ENCODE results near the gene MAN1C1.
"Not testable (repeated sequence)": the region's sequence is repeated elsewhere in the genome, so short reads cannot be mapped to it uniquely, and the experiment has no call there.

Gene MAN1C1

GRCh38 chr1:25583519-25584370 lies 32.8 kb upstream of the MAN1C1 start:
- no peak for DNase-seq (ENCODE audit: low spot score)

- DNase-seq (ENCODE audit: low spot score): no peak
Measured at GRCh38 chr1:25586181-25586588, 30.4 kb upstream of the MAN1C1 start.

- no peak for DNase-seq (ENCODE audit: low spot score)
Measured at GRCh38 chr1:25587290-25587689, 29.3 kb upstream of the MAN1C1 start.

- DNase-seq (ENCODE audit: low spot score): not testable (repeated sequence)
Measured at GRCh38 chr1:25588224-25588623, 28.4 kb upstream of the MAN1C1 start.

GRCh38 chr1:25588786-25589185 lies 27.8 kb upstream of the MAN1C1 start:
- DNase-seq (ENCODE audit: low spot score): not testable (repeated sequence)

GRCh38 chr1:25590096-25590824 lies 26.3 kb upstream of the MAN1C1 start:
- DNase-seq (ENCODE audit: low spot score): no peak

GRCh38 chr1:25593861-25594260 lies 22.7 kb upstream of the MAN1C1 start:
- no peak for DNase-seq (ENCODE audit: low spot score)

GRCh38 chr1:25594971-25595370 lies 21.6 kb upstream of the MAN1C1 start:
- no peak for DNase-seq (ENCODE audit: low spot score)

GRCh38 chr1:25596641-25597040 lies 19.9 kb upstream of the MAN1C1 start:
- DNase-seq (ENCODE audit: low spot score): not testable (repeated sequence)

- no peak for DNase-seq (ENCODE audit: low spot score)
Measured at GRCh38 chr1:25598879-25599278, 17.7 kb upstream of the MAN1C1 start.

- no peak for DNase-seq (ENCODE audit: low spot score)
Measured at GRCh38 chr1:25599969-25600610, 16.5 kb upstream of the MAN1C1 start.

- not testable (repeated sequence) for DNase-seq (ENCODE audit: low spot score)
Measured at GRCh38 chr1:25600971-25601699, 15.5 kb upstream of the MAN1C1 start.

GRCh38 chr1:25603779-25604538 lies 12.6 kb upstream of the MAN1C1 start:
- not testable (repeated sequence) for DNase-seq (ENCODE audit: low spot score)

GRCh38 chr1:25607123-25607522 lies 9.5 kb upstream of the MAN1C1 start:
- DNase-seq (ENCODE audit: low spot score): no peak

- peak; percentile 75 for DNase-seq (ENCODE audit: low spot score)
Measured at GRCh38 chr1:25608488-25609178, 8.0 kb upstream of the MAN1C1 start.

GRCh38 chr1:25609921-25610320 lies 6.7 kb upstream of the MAN1C1 start:
- no peak for DNase-seq (ENCODE audit: low spot score)

GRCh38 chr1:25610822-25611630 lies 5.6 kb upstream of the MAN1C1 start:
- no peak for DNase-seq (ENCODE audit: low spot score)

- no peak for DNase-seq (ENCODE audit: low spot score)
Measured at GRCh38 chr1:25611843-25612242, 4.7 kb upstream of the MAN1C1 start.

- no peak for DNase-seq (ENCODE audit: low spot score)
Measured at GRCh38 chr1:25612421-25612820, 4.2 kb upstream of the MAN1C1 start.

- DNase-seq (ENCODE audit: low spot score): no peak
Measured at GRCh38 chr1:25613091-25613490, 3.5 kb upstream of the MAN1C1 start.

Measured in hematopoietic multipotent progenitor cell treated with erythropoietin and hydrocortisone succinate and interleukin-3 and kit ligand, for 17 days (in vitro differentiated cells).